Central memory CD4-positive, alpha-beta T cell (primary cell): ENCODE results near the gene SEMA3C.
"Not testable (repeated sequence)": the region's sequence is repeated elsewhere in the genome, so short reads cannot be mapped to it uniquely, and the experiment has no call there.

ENCODE experiments used
- DNase-seq: peaks from one replicate; pipeline ENCODE4 v3.0.0; 2022
- total RNA-seq, 3 experiments: gene quantifications; one replicate each; lab custom pipeline; 2026; lab: John Stamatoyannopoulos, UW

Gene SEMA3C
- 0 reads per million in 3 experiments for total RNA-seq

DNA sequence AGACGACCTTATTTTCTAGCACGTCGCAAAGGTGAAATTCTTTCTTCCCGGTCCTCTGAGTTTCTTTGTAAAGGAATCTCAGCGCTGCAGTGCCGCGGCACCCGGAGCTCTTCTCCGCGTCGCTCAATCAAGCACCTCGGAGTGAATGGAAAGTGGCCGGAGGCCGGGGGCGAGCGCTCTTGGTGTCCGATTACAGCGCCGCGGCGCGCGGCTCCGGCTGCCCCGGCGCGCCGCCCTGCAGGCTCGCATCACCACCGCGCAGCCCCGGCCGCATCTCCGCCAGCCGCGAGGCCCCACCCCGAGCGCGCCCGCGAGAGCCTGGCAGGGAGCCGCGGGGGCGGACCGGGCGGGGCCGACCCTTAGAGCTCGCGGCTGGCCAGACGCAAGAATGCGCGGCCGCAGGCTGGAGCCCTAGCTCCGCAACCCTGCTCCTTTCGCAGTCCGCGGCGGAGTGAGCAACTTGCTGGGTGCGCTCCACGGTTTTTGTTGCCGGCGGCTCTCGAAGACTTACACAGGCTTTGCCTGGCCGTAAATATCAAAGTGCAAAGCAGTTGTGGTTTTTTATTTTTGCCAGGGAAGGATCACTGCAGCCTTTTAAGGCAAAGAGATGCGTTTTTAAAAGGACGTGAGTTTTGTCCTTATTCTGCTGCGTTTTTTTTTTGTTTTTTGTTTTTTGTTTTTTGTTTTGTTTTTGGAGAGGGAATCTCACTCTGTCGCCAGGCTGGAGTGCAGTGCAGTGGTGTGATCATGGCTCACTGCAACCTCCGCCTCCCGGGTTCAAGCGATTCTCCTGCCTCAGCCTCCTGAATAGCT lies at the start of gene SEMA3C:
Gene SEMA3C, minus strand, starts transcription at position 143 of the 813 bp plus-strand sequence. CDS start 2,270 bp downstream, outside the sequence.
- no peak for DNase-seq

DNA sequence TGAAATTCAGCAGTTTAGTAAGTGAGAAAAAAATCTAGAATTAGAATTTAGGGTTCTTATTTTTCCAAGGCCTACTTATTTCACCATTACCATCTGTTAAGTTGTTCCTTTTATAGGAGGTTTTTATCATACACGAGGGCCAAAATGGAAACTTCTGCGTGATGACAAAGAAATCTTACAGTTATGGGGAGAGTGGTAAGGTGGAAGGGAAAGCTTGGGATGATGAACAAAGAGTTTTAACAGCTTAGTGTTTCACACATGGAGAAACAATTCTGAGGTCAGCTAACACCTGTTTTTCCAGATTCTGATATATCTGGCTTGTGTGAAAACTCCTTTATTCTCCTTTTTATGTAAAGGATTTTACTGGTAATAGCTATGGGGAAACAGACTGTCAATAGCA lies 49.8 kb upstream of the SEMA3C start:
- DNase-seq, result no peak

DNA sequence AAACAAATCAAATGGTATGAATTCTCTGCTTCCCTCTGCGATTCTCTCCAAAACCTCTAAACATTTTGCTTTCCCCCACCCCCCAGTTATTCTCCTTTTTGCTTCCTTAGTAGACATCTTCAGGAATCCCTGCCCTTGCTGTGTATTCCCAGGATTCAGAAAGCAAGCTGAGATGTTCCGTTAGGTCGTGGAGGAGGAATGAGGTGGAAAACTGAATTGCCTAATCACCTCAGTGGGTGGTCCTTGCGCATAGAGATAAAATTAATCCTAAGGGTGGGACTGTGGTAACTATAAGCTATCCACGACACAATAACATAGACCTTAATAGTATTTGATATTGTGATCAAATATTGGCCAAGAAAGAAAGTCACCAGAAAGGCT lies 49.1 kb upstream of the SEMA3C start:
- no peak for DNase-seq

DNA sequence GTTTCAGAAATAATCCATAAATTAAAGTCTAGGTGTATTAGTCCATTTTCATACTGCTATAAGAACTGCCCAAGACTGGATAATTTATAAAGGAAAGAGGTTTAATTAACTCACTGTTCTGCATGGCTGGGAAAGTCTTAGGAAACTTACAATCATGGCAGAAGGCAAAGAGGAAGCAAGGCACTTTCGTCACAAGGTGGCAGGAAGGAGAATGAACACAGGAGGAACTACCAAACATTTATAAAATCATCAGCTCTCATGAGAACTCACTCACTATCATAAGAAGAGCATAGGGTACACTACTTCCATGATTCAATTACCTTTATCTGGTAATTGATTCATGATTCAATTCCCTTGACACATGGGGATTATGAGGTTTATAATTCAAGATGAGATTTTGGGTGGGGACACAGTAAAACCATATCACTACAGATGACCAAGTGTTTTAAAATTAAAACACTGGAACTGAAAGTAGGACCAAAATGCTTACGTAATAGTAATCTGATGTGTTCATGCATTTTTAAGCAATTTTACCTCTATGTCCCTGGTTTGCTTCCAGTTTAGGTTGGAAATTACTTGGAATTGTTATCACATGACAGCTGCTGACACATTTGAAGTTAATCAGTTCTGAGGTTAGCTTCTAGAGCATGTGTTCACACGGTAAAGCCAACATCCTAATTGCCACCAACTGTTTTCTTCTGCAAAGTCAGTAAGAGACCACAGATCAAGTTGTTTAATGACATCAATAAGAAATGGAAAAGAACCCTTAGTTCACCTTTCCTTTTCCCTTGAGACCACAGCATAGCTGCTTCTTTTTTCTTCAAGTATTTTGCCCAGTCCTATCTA lies 48.4 kb upstream of the SEMA3C start:
- no peak for DNase-seq

DNA sequence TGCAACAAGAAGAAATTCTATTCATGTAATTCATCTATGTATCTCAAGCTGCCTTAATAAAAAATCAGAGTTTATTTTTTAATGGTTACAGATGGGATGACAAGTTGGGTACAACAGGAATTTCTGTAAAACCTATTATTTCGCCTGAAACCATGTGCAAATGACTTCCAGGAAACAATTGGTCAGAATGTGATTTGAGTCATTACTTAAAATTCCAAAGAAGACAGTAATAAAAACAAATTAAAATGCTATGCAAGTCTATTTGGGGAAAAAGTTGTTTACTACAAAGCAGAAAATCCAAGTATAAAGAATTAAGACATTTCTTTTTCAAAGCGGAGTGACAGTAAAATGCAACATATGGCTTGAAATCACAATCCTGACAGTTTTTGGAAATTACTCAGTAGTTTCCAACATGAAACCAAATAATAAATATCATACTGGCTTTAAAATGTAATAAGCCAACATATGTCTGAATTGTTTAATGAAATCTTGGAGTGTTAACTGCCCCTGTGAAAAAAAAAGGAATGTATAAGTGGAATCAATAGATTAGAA lies 41.5 kb upstream of the SEMA3C start:
- DNase-seq, result no peak

DNA sequence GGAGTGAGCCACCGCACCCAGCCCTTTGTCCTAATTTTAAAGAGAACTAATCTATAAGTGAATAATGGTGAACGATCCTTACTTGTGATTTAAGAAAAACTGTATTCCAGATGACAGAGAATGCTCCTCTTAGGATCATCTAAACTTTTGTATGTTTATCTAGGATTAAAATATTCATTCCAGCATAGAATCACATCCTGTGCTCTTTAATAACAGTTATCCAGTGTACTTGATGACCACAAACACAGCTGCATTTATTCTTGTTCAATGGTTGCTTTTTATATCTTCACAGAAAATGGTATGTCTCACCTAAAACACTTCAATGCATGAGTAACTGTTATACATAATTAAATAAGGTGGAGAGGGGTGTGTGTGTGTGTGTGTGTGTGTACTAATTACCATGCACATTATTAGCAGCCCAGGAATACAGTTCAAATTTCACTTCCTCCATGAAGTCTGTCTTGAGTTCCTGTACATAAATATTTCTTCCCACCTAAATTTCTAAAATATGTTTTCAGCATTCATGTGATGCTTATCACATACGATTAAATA lies 38.5 kb upstream of the SEMA3C start:
- no peak for DNase-seq

DNA sequence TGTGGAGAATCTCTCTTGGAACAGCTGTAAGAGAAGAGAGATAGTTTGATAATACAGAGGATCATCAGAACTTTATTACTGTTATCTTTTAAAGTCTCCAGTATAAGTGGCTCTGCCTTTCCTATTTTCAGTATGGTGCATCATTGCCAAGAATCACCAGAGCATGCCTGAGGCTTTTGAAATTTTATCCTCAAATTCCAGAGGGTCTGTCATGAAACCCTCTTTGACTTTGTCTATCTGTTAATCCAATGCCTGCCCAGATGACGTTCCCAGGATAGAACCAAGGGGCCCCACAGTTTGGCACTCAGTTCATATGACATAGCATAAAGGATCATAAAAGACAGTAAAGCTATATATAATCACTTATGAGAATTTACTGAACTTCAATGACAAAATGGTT lies 35.3 kb upstream of the SEMA3C start:
- no peak for DNase-seq

DNA sequence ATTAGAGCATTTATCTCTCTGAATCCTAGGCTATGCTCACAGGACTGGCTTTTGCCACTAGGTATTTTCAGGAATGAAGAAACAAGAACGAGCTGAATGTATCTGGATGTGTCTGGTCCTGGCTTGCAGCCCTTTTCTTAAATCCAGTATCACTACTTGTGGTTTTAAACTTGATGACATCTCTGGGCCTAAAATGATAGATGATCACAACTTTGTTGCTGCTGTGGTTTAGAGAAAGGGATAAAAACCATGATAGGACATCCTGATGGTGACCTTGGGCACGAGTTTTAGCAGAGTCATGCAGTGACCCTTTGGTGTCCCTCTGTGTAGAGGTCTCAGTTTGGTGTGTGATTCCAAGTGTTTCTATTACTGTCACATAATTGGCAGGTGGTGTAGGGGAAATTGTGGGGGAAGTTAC lies 31.7 kb upstream of the SEMA3C start:
- no peak for DNase-seq

DNA sequence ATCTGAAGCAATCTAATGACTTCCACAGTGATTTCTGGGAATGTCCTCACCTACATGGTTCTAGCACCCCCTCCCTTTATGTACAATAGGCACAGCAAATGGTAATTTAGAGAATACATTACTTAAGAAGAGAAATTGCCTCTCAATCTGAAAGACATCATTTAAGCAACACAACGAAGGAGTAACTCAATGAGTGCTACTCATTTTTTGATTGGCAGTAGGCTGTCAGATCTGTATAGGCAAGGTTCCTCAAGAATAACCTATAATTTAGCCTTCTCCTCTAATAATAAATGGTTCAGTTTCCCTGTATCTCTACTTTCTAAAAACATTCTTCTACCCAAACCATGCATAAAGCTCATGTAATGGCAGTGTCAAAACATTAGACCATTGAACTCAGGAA lies 30.6 kb upstream of the SEMA3C start:
- DNase-seq, result no peak

DNA sequence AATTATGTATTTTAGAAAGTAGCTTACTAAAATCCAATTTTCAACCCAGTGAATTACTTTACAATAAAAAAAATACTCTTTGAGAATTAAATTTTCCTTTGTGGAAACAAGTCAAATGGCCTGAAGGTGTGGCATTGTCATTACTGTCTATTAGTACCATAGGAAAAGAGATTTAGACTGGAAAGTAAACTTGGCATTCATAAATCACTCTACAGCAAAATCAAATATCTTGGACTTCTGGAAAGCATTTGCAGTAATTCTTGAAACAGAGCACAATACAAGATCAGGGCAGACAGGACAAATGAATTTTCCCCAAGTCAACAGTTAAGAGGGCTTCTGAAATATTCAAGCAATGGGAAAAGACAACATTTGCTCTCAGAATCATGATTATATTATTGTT lies 28.0 kb upstream of the SEMA3C start:
- DNase-seq, result no peak

DNA sequence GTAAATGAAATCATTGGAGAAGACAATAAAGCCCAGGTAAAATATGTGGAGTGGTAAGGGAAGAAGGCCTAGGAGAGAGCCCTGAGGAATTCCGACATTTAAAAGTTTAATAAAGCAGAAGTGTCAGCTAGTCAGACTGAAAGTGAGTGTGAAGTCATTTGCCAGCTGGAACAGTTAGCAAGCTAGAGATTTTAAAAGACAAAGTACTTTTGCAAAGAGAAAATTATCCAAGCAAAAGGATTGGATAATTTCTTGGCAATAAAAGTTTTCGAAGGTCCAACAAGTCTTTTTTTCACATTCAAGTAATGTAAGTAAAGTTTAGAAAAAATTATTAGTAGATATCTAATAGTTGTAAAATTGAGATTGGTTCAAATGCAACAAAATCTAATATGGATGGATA lies 27.1 kb upstream of the SEMA3C start:
- no peak for DNase-seq

DNA sequence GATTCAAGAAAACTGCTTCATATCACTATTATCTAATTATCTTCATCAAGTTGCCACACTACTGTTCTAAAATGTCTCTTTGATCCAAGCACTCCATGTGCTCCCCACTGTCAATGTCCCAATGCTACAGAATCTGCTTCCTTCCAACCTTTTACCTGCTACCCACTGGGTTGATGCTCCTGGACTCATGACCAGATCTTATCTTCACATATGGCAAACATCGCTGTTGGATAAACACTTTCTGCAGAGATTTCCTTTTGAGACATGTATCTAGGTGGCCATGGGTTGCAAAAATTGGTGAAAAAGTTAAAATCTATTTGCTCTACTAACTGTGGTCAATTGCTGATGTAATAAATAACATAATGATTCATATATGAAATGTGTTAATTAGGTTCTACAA lies 24.5 kb upstream of the SEMA3C start:
- no peak for DNase-seq

DNA sequence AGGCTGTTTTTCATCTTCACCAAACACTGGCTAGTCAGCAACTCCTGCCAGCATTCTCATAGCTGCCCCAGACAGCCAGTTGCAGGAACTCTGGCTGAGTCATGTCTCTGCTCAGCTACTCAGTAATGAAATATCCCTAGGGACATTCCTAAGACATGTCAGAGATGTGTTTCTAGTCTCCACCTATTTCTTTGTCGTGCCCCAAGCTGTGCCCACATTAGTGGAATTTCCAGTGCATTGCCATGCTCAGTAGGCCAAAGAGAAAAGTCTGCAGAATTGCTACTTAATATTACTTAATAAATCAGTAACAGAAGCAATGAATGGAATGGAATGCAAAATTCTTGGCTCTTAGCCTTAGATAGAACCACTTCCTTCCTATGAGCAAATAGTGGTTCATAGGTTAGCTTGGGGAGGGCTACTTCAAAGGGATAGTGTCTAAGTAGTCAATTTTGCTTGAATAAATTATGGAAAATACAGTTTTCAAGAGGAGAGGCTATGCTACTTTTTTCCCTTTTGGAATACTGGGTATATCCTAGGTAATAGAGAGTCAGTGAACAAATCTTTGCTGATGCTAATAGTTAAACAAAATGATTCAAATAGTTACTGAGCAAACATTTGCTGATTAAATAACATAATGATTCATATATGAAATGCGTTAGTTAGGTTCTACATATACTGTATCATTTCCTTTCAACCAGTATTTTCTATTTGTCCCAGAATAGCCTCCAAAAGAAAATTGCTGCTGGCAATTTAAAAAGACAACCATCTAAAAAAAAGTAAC lies 23.6 kb upstream of the SEMA3C start:
- DNase-seq, result no peak

DNA sequence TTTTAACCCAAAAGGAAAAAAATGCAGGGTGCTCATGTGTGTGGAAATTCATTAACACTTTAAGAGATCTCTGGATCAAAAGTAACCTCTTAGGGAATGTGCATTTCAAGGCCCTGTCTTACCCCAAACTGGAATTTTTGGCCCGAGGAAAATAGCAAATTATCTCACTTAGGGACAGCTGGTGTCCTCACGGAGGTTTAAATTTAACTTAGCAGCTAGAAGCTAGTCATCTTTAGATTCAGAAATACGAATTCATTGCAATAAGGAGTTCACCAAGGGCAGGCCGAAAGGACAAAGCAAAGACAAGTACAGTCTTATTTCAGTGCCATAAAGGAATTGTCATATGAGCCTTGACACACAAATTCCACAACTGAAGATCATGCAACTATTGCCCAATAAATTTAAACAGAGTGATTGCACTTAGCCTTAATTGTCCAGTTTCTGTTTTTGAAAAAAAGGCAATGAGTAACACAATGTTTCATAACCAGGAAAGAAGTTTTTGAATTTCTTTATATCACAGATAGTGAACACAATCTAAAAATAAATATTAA lies 22.4 kb upstream of the SEMA3C start:
- no peak for DNase-seq

DNA sequence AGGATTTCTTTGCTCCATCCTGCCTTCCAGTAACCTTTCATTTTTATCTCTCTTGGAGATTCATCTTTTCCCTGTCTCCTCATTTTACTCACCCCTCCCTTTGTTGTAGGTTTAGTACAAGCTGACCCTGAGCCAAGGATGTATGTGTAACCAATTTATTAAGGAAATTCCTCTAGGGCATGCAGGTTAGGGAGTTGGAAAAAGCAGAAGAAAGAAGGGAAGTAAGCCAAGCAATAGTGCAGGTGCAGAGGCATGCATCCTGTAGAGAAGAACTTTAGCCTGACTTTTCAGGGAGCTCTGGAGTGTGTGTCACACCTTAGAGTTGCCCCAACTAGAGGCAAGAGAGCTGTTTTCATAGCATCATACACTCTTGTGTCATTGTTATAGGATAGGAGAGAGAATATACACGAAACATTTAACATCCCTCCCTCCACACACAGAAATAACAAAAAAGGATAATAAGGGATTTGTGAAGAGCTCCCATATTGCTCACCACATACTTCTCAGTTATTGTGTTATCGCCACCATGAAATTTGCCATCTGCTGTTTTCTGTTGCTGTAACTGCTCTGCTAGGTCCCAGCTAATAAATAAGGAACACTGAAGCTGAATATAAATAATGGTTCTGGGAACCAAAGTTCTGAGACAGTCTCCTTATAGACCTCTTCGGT lies 21.8 kb upstream of the SEMA3C start:
- no peak for DNase-seq

DNA sequence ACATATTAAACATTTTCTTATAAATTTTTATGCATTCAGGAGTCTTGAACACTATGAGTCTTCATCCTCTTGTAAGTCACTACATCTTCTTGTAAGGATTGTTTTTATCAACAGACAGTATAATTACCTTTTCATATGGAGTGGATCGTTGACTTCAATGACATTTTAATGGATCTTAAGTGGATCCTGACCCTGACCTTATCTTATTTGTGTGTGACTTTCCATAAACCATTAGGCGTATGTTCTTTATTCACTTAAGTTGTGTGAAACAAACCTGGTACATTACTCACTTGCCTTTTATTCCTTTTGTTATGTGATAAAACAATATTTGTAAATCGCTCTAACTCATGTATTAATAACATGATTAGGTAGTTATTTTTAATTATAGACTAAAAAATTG lies 18.5 kb upstream of the SEMA3C start:
- no peak for DNase-seq

DNA sequence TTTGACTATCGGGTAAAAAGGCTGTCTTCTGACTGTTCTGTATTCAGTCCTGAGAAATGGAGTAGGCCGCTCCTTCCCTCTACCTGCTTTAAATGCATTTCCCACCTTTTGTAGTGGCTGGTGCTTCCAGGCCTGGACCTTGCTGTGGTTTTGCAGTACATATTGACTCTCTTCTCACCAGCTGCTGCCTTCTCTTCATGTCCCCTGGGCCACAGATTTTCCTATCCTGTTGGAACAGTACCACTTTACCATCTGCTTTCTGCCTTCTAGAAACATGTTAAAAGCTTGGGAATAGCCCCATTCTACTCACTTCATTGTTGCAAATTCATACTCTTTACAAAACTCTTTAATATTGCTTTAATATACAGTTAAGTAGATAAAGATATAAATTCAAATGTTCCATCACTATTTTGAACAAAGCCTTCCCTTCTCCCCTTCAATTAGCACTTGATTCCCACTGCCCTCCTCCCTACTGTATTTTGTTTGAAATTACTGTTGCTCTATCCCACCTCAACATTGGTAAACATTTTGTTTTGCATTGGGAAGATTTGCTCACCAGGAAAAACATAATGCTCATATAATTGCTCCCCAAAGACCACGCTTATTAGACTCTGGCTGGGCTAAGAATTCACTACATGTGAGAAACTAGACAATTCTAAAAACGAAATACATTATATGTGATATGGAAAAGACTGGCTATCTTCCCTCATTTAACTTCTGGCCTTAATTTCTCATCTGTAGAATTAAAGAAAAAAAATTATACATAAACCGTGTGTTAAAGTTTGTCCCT lies 17.3 kb upstream of the SEMA3C start:
- DNase-seq, result no peak

DNA sequence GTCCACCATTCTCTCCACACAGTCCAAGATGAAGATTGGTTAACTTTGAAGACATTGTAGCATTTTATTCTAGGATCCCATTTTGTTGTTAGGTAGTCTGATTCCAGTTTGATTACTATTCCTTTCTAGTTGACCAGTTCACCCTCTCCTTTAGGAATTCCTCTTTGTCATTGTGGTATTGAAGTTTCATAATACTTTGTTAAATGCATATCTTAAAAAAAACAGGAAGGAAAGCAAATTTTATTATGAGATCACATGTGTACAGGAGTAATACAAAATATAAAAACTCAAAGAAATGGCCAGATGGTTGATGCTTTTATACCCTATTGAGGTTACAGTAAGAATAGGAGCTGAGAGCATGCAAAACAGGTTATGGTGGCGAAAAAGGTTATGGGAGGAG lies 15.5 kb upstream of the SEMA3C start:
- no peak for DNase-seq

DNA sequence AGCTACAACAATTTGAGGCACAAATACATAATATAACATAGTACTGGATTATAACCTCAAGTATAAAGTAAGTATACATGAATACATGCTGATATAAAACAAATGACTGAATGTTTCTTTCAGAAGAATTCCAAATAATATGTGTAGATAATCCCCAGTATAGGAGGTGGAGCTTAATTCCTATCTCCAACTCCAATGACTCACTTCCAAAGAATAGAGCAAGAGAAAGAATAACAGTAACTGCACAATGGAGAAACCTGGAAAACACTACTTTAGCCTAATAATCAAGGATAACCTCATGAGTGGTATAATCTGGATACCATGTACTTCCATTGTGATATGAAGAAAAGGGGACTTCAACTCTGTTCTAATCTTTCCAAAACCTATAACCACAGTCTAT lies 13.7 kb upstream of the SEMA3C start:
- DNase-seq, result no peak

DNA sequence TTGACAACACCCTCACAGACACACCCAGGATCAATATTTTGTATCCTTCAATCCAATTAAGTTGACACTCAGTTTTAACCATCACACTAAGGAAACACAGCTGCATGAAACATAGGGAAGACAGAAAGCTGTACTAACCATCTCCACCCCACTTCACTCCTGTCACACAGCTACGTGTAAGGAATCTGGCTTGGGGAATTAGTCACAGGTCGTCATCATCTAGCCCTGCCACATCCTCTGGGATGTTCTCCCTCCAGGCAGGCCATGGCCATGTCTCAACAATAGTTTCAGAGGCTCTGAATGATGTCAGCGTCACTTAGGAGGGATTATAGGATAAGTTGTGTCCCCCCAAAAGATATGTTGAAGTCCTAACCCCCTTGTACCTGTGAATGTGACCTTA lies 10.8 kb upstream of the SEMA3C start:
- DNase-seq, result no peak

DNA sequence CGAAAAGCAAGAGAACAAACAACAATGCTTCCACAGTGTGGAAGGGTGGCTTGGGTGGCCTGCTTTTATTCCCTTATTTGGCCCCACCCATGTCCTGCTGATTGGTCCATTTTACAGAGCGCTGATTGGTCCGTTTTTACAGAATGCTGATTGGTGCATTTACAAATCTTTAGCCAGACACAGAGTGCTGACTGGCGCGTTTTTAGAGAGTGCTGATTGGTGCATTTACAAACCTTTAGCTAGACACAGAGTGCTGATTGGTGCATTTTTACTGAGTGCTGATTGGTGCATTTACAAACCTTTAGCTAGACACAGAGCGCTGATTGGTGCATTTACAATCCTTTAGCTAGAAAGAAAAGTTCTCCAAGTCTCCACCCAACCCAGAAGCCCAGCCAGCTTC lies 8.1 kb upstream of the SEMA3C start:
- not testable (repeated sequence) for DNase-seq
